Measurements from ENCODE around the gene INSIG1.

DNA sequence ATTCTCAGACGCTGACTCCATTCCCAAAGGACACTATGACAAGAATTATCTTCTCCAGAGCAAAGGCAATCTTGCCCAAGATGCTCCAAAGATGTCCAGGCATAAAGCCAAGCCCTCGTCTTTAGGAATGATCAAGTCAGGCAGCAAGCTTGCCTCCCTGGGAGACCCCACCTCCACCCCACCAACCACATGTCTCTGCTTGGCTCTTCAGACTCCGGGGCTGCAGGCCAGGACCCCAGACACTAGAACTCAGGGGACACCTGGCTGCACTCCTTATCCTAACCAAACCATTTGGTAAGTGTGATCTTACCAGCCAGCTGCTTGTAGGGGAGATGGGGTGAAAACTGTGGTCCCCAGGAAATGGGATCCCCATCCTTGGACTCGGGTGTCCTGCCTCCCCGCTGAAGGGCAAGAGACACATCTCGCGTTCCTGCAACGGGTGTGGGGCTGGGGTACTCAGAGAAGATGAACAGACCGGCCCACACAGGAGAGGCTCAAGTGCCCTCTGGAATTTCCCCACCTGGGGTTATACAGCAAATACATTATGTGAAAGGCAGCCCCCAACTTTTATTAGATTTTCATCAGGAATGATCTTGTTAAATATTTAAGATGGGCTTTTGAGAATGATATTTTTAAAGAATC is 55.7 kb downstream of the INSIG1 start:
- TF ChIP-seq, protein P1, sequence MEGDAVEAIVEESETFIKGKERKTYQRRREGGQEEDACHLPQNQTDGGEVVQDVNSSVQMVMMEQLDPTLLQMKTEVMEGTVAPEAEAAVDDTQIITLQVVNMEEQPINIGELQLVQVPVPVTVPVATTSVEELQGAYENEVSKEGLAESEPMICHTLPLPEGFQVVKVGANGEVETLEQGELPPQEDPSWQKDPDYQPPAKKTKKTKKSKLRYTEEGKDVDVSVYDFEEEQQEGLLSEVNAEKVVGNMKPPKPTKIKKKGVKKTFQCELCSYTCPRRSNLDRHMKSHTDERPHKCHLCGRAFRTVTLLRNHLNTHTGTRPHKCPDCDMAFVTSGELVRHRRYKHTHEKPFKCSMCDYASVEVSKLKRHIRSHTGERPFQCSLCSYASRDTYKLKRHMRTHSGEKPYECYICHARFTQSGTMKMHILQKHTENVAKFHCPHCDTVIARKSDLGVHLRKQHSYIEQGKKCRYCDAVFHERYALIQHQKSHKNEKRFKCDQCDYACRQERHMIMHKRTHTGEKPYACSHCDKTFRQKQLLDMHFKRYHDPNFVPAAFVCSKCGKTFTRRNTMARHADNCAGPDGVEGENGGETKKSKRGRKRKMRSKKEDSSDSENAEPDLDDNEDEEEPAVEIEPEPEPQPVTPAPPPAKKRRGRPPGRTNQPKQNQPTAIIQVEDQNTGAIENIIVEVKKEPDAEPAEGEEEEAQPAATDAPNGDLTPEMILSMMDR (IDR thresholded peaks at IDR 0.05; ENCODE audit: borderline replicate concordance, extremely low read depth, low read length, poor library complexity, severe bottlenecking), result no peak
- TF ChIP-seq EZH2 (IDR thresholded peaks at IDR 0.05; ENCODE audit: borderline replicate concordance, low read depth, low read length, severe bottlenecking), result no peak

Measured in DND-41 (cell line).